Mesenchymal stem cell (in vitro differentiated cells and primary cell): ENCODE measurements around the gene NFIB.

ENCODE experiments used
- DNase-seq: peaks from one replicate; pipeline ENCODE4 v3.0.0-alpha.2; 2013
- H2AFZ ChIP-seq: one replicate; pipeline ENCODE4 v1.6.1; 2013; ENCODE audit warnings: low read depth, mild to moderate bottlenecking, control low read depth, inconsistent platforms, low read length, moderate library complexity
- H2AK5ac ChIP-seq: 2 replicates; pipeline ENCODE4 v1.6.1; 2013; ENCODE audit warnings: low read length, moderate library complexity, mild to moderate bottlenecking, inconsistent platforms; ENCODE audit not compliant: severe bottlenecking
- H2BK120ac ChIP-seq: one replicate; pipeline ENCODE4 v1.6.1; 2013; ENCODE audit warnings: low read depth, mild to moderate bottlenecking, inconsistent platforms, low read length, moderate library complexity
- H2BK12ac ChIP-seq, 2 experiments: one replicate each; pipeline ENCODE4 v1.6.1; 2013; ENCODE audit warnings: inconsistent platforms in 2 of 2, low read length in 2 of 2, mild to moderate bottlenecking in 2 of 2, moderate library complexity in 2 of 2, control low read depth in 1 of 2
- H2BK15ac ChIP-seq: one replicate; pipeline ENCODE4 v1.6.1; 2013; ENCODE audit warnings: mild to moderate bottlenecking, low read depth, inconsistent platforms; ENCODE audit not compliant: poor library complexity, severe bottlenecking
- H2BK5ac ChIP-seq: 2 replicates; pipeline ENCODE4 v1.6.1; 2013; ENCODE audit warnings: low read depth, mild to moderate bottlenecking, low read length, control low read depth, inconsistent platforms; ENCODE audit not compliant: poor library complexity, severe bottlenecking
- H3K14ac ChIP-seq, 2 experiments: one replicate each; pipeline ENCODE4 v1.6.1; 2013; ENCODE audit warnings: inconsistent platforms in 2 of 2, low read length in 2 of 2, control low read depth in 1 of 2, mild to moderate bottlenecking in 1 of 2, moderate library complexity in 1 of 2
- H3K18ac ChIP-seq, 2 experiments: one replicate each; pipeline ENCODE4 v1.6.1; 2013; ENCODE audit warnings: inconsistent platforms in 2 of 2, low read length in 2 of 2, control low read depth in 1 of 2, low read depth in 1 of 2, mild to moderate bottlenecking in 1 of 2
- H3K23ac ChIP-seq, 2 experiments: one replicate each; pipeline ENCODE4 v1.6.1; 2013; ENCODE audit warnings: inconsistent platforms in 2 of 2, low read length in 2 of 2, mild to moderate bottlenecking in 2 of 2, moderate library complexity in 2 of 2, control low read depth in 1 of 2
- H3K27ac ChIP-seq: 2 replicates; pipeline ENCODE4 v1.5.1; 2013; ENCODE audit warnings: mild to moderate bottlenecking, moderate library complexity, low read length, control low read depth, inconsistent platforms; ENCODE audit not compliant: poor library complexity, severe bottlenecking
- H3K27me3 ChIP-seq, 2 experiments: 2 replicates each; pipeline versions ENCODE4 v1.6.1 to v1.7.0; 2013; ENCODE audit warnings: low read length in 2 of 2, mild to moderate bottlenecking in 2 of 2, moderate library complexity in 2 of 2, control low read depth in 1 of 2, inconsistent platforms in 1 of 2; ENCODE audit not compliant: control insufficient read depth in 1 of 2, insufficient read depth in 1 of 2
- H3K36me3 ChIP-seq, 2 experiments: 2 replicates each; pipeline versions ENCODE4 v1.6.1 to v1.7.0; 2013; ENCODE audit warnings: low read length in 2 of 2, control low read depth in 1 of 2, inconsistent platforms in 1 of 2, low read depth in 1 of 2, mild to moderate bottlenecking in 1 of 2; ENCODE audit not compliant: insufficient read depth in 2 of 2, control insufficient read depth in 1 of 2
- H3K4ac ChIP-seq, 2 experiments: one replicate each; pipeline ENCODE4 v1.6.1; 2013; ENCODE audit warnings: inconsistent platforms in 2 of 2, low read length in 2 of 2, mild to moderate bottlenecking in 2 of 2, moderate library complexity in 2 of 2, control low read depth in 1 of 2, low read depth in 1 of 2
- H3K4me1 ChIP-seq: 2 replicates; pipeline ENCODE4 v1.6.1; 2013; ENCODE audit warnings: low read depth, low read length, control low read depth; ENCODE audit not compliant: control insufficient read depth, insufficient read depth
- H3K4me2 ChIP-seq: 2 replicates; pipeline ENCODE4 v1.6.1; 2013; ENCODE audit warnings: low read length, mild to moderate bottlenecking, inconsistent platforms; ENCODE audit not compliant: poor library complexity, severe bottlenecking
- H3K4me3 ChIP-seq, 2 experiments: 2 replicates each; pipeline versions ENCODE4 v1.5.1 to v1.7.0; 2013; ENCODE audit warnings: low read length in 2 of 2, mild to moderate bottlenecking in 2 of 2, control low read depth in 1 of 2, low read depth in 1 of 2; ENCODE audit not compliant: insufficient read depth in 1 of 2
- H3K79me1 ChIP-seq: replicated peaks from 2 replicates; pipeline ENCODE4 v1.6.1; 2013; ENCODE audit warnings: mild to moderate bottlenecking, control low read depth, low read length, inconsistent platforms; ENCODE audit not compliant: poor library complexity, severe bottlenecking
- H3K9ac ChIP-seq: 2 replicates; pipeline ENCODE4 v1.7.0; 2013; ENCODE audit warnings: mild to moderate bottlenecking, low read length, moderate library complexity
- H3K9me3 ChIP-seq: 2 replicates; pipeline ENCODE4 v1.7.0; 2013; ENCODE audit warnings: mild to moderate bottlenecking, low read length; ENCODE audit not compliant: control insufficient read depth
- H4K8ac ChIP-seq: one replicate; pipeline ENCODE4 v1.6.1; 2013; ENCODE audit warnings: inconsistent platforms, mild to moderate bottlenecking, low read length, moderate library complexity
- H4K91ac ChIP-seq: one replicate; pipeline ENCODE4 v1.6.1; 2013; ENCODE audit warnings: mild to moderate bottlenecking, low read length, inconsistent platforms
- WGBS: methylation state at CpG from one replicate; pipeline ENCODE4 v1.1.7; 2013; ENCODE audit warnings: mixed read lengths; 5-methylcytosine and 5-hydroxymethylcytosine counted together

Gene NFIB

GRCh38 chr9:14086495-14086894 is 227.4 kb downstream of the NFIB start:
- no peak overlapping the region for H2BK12ac ChIP-seq
- H3K4me2 ChIP-seq: no peak overlapping the region
- H3K14ac ChIP-seq: no peak overlapping the region
- no peak overlapping the region for H4K91ac ChIP-seq
- peaks cover 1% of the 10 kb centered on the region for H3K4me1 ChIP-seq
- no peaks in the 10 kb centered on the region for H3K27me3 ChIP-seq
- no peak overlapping the region for H3K9ac ChIP-seq
- no peak overlapping the region for H3K4ac ChIP-seq
- no peak overlapping the region for H3K23ac ChIP-seq
- H3K4me3 ChIP-seq: no peak overlapping the region
- no peaks in the 10 kb centered on the region for H3K79me1 ChIP-seq
- no peaks in the 10 kb centered on the region for H3K9me3 ChIP-seq
- no peak overlapping the region for H3K27ac ChIP-seq
- WGBS: 97% methylated on average over 3 of the region's 5 CpGs
- no peak overlapping the region for H2AFZ ChIP-seq
- no peak overlapping the region for H2BK5ac ChIP-seq
- DNase-seq: no peak
- H3K18ac ChIP-seq: no peak overlapping the region
- H2AK5ac ChIP-seq: no peak overlapping the region
- no peak overlapping the region for H2BK120ac ChIP-seq
- no peak overlapping the region for H2BK15ac ChIP-seq
- peaks cover 0 to 16% of the 10 kb centered on the region in 2 experiments for H3K36me3 ChIP-seq
- H4K8ac ChIP-seq: no peak overlapping the region

GRCh38 chr9:14085810-14086209 is 228.1 kb downstream of the NFIB start:
- Histone ChIP-seq H4K8ac (no peak overlapping the region), H3K4me2 (no peak overlapping the region), H2BK15ac (no peak overlapping the region), H3K27ac (no peak overlapping the region), H3K27me3 (no peaks in the 10 kb centered on the region), H3K23ac (no peak overlapping the region), H3K79me1 (no peaks in the 10 kb centered on the region), H3K9me3 (no peaks in the 10 kb centered on the region), H2AK5ac (no peak overlapping the region), H4K91ac (no peak overlapping the region), H3K14ac (no peak overlapping the region), H3K4ac (no peak overlapping the region), H3K4me1 (peaks cover 5% of the 10 kb centered on the region), H3K36me3 (peaks cover 0 to 16% of the 10 kb centered on the region in 2 experiments), H3K18ac (no peak overlapping the region), H2BK120ac (no peak overlapping the region), H2BK12ac (no peak overlapping the region), H2AFZ (no peak overlapping the region), H2BK5ac (no peak overlapping the region), H3K4me3 (no peak overlapping the region), H3K9ac (no peak overlapping the region)
- whole genome bisulfite sequencing: no CpG with 5 or more reads among the region's 1 CpG
- DNase-seq: no peak

- no peak overlapping the region for H2BK15ac ChIP-seq
- no peak overlapping the region for H2BK12ac ChIP-seq
- no peak overlapping the region for H3K27ac ChIP-seq
- peaks cover 5% of the 10 kb centered on the region for H3K4me1 ChIP-seq
- peak overlapping the region in 1 of 2 experiments; percentile 36 for H3K14ac ChIP-seq
- H3K18ac ChIP-seq: no peak overlapping the region
- no peak overlapping the region for H2BK5ac ChIP-seq
- 100% methylated on average over 2 of the region's 3 CpGs for WGBS
- no peak overlapping the region for H4K8ac ChIP-seq
- no peaks in the 10 kb centered on the region for H3K79me1 ChIP-seq
- no peaks in the 10 kb centered on the region for H3K27me3 ChIP-seq
- H3K23ac ChIP-seq: no peak overlapping the region
- H3K4me2 ChIP-seq: no peak overlapping the region
- no peak overlapping the region for H2AFZ ChIP-seq
- peaks cover 0 to 16% of the 10 kb centered on the region in 2 experiments for H3K36me3 ChIP-seq
- H3K4me3 ChIP-seq: no peak overlapping the region
- H2AK5ac ChIP-seq: no peak overlapping the region
- no peak overlapping the region for H4K91ac ChIP-seq
- DNase-seq: no peak
- no peak overlapping the region for H2BK120ac ChIP-seq
- H3K9ac ChIP-seq: no peak overlapping the region
- no peak overlapping the region for H3K4ac ChIP-seq
- H3K9me3 ChIP-seq: no peaks in the 10 kb centered on the region
These were observed 229.1 kb downstream of the NFIB start for GRCh38 chr9:14084867-14085266.

- Histone ChIP-seq H2BK120ac (no peak overlapping the region), H3K4me2 (no peak overlapping the region), H4K8ac (no peak overlapping the region), H3K23ac (no peak overlapping the region), H3K27ac (no peak overlapping the region), H3K9ac (no peak overlapping the region), H3K18ac (no peak overlapping the region), H3K4me3 (no peak overlapping the region), H3K14ac (no peak overlapping the region), H4K91ac (no peak overlapping the region), H3K27me3 (no peaks in the 10 kb centered on the region), H3K9me3 (no peaks in the 10 kb centered on the region), H2AK5ac (no peak overlapping the region), H3K79me1 (no peaks in the 10 kb centered on the region), H3K4ac (no peak overlapping the region), H3K36me3 (peaks cover 0 to 12% of the 10 kb centered on the region in 2 experiments), H2BK12ac (no peak overlapping the region), H2AFZ (no peak overlapping the region), H2BK15ac (no peak overlapping the region), H3K4me1 (peaks cover 3% of the 10 kb centered on the region), H2BK5ac (no peak overlapping the region)
- DNase-seq: no peak
- WGBS: 87% methylated on average over 1 of the region's 1 CpG
These were observed 230.6 kb downstream of the NFIB start for GRCh38 chr9:14083366-14083765.
